HL-60 (cell line): ENCODE measurements around the gene PREPL.

ENCODE experiments used
- POLR2AphosphoS5 ChIP-seq: IDR thresholded peaks from 2 replicates; pipeline ENCODE4 v1.6.1; 2012; ENCODE audit warnings: low read depth
- REST ChIP-seq: IDR thresholded peaks from 2 replicates; pipeline ENCODE4 v1.6.1; 2012; ENCODE audit warnings: low read depth; ENCODE audit not compliant: insufficient replicate concordance
- SPI1 ChIP-seq: IDR thresholded peaks from 2 replicates; pipeline ENCODE4 v1.6.1; 2012; ENCODE audit warnings: low read depth, mild to moderate bottlenecking, borderline replicate concordance
- TF ChIP-seq, protein P1 (sequence below): IDR thresholded peaks from one replicate; pipeline ENCODE4 v1.5.1; 2011; ENCODE audit warnings: low read length, control low read depth, inconsistent platforms; ENCODE audit not compliant: insufficient read depth

DNA sequence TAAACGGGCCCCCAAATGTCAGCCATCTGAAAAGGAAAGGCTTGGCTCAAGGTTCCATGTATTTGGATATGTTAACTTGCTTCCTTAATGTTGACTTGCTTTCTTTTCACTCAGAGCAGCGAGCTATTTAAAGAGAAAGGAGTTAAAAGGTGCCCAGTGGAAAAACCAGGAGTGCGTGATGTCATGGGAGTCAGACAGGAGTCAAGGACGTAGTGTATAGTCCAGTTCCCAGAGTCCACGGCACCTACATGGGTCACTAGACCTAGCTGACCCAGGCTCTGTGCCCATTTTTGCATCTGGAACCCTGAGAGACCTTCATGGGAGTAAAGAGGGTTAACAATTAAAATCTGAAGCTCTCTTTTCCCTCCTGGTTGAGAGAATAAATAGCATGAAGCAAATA is 66.2 kb downstream of the PREPL start:
- TF ChIP-seq, protein P1, sequence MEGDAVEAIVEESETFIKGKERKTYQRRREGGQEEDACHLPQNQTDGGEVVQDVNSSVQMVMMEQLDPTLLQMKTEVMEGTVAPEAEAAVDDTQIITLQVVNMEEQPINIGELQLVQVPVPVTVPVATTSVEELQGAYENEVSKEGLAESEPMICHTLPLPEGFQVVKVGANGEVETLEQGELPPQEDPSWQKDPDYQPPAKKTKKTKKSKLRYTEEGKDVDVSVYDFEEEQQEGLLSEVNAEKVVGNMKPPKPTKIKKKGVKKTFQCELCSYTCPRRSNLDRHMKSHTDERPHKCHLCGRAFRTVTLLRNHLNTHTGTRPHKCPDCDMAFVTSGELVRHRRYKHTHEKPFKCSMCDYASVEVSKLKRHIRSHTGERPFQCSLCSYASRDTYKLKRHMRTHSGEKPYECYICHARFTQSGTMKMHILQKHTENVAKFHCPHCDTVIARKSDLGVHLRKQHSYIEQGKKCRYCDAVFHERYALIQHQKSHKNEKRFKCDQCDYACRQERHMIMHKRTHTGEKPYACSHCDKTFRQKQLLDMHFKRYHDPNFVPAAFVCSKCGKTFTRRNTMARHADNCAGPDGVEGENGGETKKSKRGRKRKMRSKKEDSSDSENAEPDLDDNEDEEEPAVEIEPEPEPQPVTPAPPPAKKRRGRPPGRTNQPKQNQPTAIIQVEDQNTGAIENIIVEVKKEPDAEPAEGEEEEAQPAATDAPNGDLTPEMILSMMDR, result no peak
- no peak for TF ChIP-seq REST
- no peak for TF ChIP-seq POLR2AphosphoS5
- no peak for TF ChIP-seq SPI1
